Measurements from ENCODE around the gene ZSCAN29.

GRCh38 chr15:43347114-43347513 lies 23.7 kb downstream of the ZSCAN29 start:
- TF ChIP-seq EZH2phosphoT487 (IDR thresholded peaks at IDR 0.05; ENCODE audit: insufficient read depth, low read depth) (no peak), EZH2 (IDR thresholded peaks at IDR 0.05; ENCODE audit: insufficient read depth, poor library complexity, severe bottlenecking) (no peak)

All from GM23248 (cell line).